Osteocyte (in vitro differentiated cells): ENCODE data around the gene ELOB. TPM values are rescaled to one million over a fixed set of nuclear protein-coding genes. Genes with fewer than 3 reads are reported as not detected.

Experiments used
- DNase-seq: peaks from one replicate; pipeline ENCODE4 v3.0.0; 2021; ENCODE audit warnings: mixed read lengths; ENCODE audit not compliant: unreplicated experiment; ENCODE audit errors: extremely low spot score
- H3K27ac Mint-ChIP-seq: one replicate; pipeline ENCODE4 v1.8.0; 2021; ENCODE audit warnings: mild to moderate bottlenecking, mixed read lengths; ENCODE audit not compliant: unreplicated experiment
- H3K27me3 Mint-ChIP-seq: one replicate; pipeline ENCODE4 v1.8.0; 2021; ENCODE audit warnings: mixed read lengths; ENCODE audit not compliant: unreplicated experiment
- H3K36me3 Mint-ChIP-seq: one replicate; pipeline ENCODE4 v1.8.0; 2021; ENCODE audit warnings: mixed read lengths; ENCODE audit not compliant: unreplicated experiment
- H3K4me1 Mint-ChIP-seq: one replicate; pipeline ENCODE4 v1.8.0; 2021; ENCODE audit warnings: mixed read lengths; ENCODE audit not compliant: unreplicated experiment
- H3K4me3 Mint-ChIP-seq: one replicate; pipeline ENCODE4 v1.8.0; 2021; ENCODE audit warnings: mild to moderate bottlenecking, moderate library complexity, mixed read lengths; ENCODE audit not compliant: unreplicated experiment
- H3K9me3 Mint-ChIP-seq: one replicate; pipeline ENCODE4 v1.8.0; 2021; ENCODE audit warnings: mixed read lengths; ENCODE audit not compliant: unreplicated experiment
- CTCF ChIP-seq: fragments of 200-600 bp; sonication (generic); IDR thresholded peaks from 2 replicates; pipeline ENCODE4 v1.5.0; 2021; ENCODE audit warnings: antibody characterized with exemption, mild to moderate bottlenecking, moderate library complexity
- total RNA-seq: library from RNA; stranded (reverse); gene quantifications from 2 replicates; pipeline ENCODE4 v1.2.1, GENCODE V29; 2021

Gene ELOB
- total RNA-seq, 1 donor from 2014 or later, result 287 TPM

DNA sequence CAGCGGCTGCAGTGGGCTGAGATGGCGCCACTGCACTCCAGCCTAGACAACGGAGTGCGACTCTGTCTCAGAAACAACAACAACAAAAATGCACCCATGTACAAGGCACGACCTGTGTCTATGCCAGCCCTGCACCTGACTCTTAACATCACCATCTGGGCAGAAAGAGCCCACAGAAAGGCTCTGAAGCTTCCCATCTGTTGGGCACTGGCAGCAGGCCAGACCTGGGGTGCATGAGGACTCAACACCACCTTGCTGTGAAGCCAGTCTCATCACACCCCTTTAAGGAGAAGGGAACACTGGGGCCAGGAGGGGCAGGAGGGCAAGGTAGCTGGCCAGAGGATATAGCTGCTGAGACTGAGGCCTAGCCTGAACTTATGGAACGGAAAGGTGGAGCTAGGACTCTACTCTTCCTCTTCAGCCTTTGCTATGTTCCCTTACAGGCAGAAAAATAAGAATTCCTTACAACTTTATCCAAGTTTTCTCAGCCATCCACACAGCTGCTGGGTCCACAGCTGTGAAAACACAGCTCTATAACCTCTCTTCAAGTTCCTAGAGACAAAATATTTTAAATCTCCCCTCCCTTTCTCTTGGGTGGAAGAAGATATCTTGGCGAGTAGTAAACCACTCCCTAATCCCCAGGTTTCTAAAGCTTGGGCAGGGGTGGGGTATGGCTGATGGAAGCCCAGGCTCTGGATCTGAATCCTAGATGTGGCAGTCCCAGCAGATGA, 2.8 kb downstream of the ELOB start:
- peaks cover 39% of the 10 kb centered on the region for H3K4me1 Mint-ChIP-seq
- no peak for TF ChIP-seq CTCF
- no peaks in the 10 kb centered on the region for H3K27me3 Mint-ChIP-seq
- H3K36me3 Mint-ChIP-seq, result peaks cover 24% of the 10 kb centered on the region
- peak overlapping the region; percentile 59 for H3K27ac Mint-ChIP-seq
- H3K4me3 Mint-ChIP-seq, result no peak overlapping the region
- no peak for DNase-seq
- H3K9me3 Mint-ChIP-seq, result no peaks in the 10 kb centered on the region

- Mint-ChIP-seq H3K4me3 (no peak overlapping the region), H3K4me1 (peaks cover 39% of the 10 kb centered on the region), H3K27ac (no peak overlapping the region), H3K36me3 (peaks cover 32% of the 10 kb centered on the region), H3K27me3 (no peaks in the 10 kb centered on the region), H3K9me3 (no peaks in the 10 kb centered on the region)
- no peak for DNase-seq
- no peak for TF ChIP-seq CTCF
Measured at GRCh38 chr16:2773188-2773968, 3.7 kb downstream of the ELOB start.

- Mint-ChIP-seq H3K4me3 (no peak overlapping the region), H3K9me3 (no peaks in the 10 kb centered on the region), H3K4me1 (peaks cover 39% of the 10 kb centered on the region), H3K27me3 (no peaks in the 10 kb centered on the region), H3K36me3 (peaks cover 43% of the 10 kb centered on the region), H3K27ac (peak overlapping the region; percentile 18)
- DNase-seq, result no peak
- TF ChIP-seq CTCF, result no peak
Measured at GRCh38 chr16:2771496-2772402, 5.3 kb downstream of the ELOB start.

GRCh38 chr16:2770057-2770951, 6.8 kb downstream of the ELOB start:
- DNase-seq, result no peak
- peak overlapping the region; percentile 72 for H3K27ac Mint-ChIP-seq
- no peak overlapping the region for H3K4me3 Mint-ChIP-seq
- H3K36me3 Mint-ChIP-seq, result peaks cover 56% of the 10 kb centered on the region
- no peaks in the 10 kb centered on the region for H3K9me3 Mint-ChIP-seq
- peaks cover 27% of the 10 kb centered on the region for H3K4me1 Mint-ChIP-seq
- H3K27me3 Mint-ChIP-seq, result no peaks in the 10 kb centered on the region
- no peak for TF ChIP-seq CTCF
